ENCODE data around the gene ABHD4. TPM values are rescaled to one million over a fixed set of nuclear protein-coding genes. Genes with fewer than 3 reads are reported as not detected.
A peak's percentile ranks its signal among the peaks of the same experiment; 100 is the strongest.

ABHD4 gene
- total and polyA plus RNA-seq, 8 donors, result 32.4 to 51.0 (median 37.3) TPM

DNA sequence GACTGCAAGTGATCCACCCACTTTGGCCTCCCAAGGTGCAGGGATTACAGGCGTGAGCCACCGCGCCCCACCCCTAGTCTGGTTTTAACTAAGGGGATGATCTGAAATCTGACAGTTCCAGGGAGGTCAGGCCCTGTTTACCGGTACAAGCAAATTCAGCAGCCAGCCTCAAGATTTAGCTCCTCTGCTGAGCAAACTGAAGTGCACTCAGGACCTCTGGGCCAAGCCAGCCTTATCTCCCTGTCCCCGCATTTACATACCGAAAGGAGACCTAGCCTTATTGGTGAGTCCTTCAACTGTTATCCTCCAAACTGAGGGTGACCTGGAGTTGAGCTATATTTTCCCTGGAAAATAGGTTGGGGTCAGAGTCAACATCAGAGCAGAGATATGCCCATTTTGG, 835 bp upstream of the ABHD4 start:
- H3K9me3 ChIP-seq, result no peaks in the 10 kb centered on the region
- H3K4me3 ChIP-seq, result peak overlapping the region in 1 of 2 donors; percentile 90
- TF ChIP-seq, protein P1, sequence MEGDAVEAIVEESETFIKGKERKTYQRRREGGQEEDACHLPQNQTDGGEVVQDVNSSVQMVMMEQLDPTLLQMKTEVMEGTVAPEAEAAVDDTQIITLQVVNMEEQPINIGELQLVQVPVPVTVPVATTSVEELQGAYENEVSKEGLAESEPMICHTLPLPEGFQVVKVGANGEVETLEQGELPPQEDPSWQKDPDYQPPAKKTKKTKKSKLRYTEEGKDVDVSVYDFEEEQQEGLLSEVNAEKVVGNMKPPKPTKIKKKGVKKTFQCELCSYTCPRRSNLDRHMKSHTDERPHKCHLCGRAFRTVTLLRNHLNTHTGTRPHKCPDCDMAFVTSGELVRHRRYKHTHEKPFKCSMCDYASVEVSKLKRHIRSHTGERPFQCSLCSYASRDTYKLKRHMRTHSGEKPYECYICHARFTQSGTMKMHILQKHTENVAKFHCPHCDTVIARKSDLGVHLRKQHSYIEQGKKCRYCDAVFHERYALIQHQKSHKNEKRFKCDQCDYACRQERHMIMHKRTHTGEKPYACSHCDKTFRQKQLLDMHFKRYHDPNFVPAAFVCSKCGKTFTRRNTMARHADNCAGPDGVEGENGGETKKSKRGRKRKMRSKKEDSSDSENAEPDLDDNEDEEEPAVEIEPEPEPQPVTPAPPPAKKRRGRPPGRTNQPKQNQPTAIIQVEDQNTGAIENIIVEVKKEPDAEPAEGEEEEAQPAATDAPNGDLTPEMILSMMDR (IDR thresholded peaks at IDR 0.05), result no peak
- intact Hi-C loops (cut with DNase I), result no loop called here
- DNase-seq, result no peak
- H3K4me1 ChIP-seq, result peaks cover 0 to 27% of the 10 kb centered on the region in 2 donors
- H3K36me3 ChIP-seq, result peaks cover 0 to 8% of the 10 kb centered on the region in 2 donors
- no peak for ATAC-seq
- H3K27ac ChIP-seq, result no peak overlapping the region
- no peaks in the 10 kb centered on the region for H3K27me3 ChIP-seq

DNA sequence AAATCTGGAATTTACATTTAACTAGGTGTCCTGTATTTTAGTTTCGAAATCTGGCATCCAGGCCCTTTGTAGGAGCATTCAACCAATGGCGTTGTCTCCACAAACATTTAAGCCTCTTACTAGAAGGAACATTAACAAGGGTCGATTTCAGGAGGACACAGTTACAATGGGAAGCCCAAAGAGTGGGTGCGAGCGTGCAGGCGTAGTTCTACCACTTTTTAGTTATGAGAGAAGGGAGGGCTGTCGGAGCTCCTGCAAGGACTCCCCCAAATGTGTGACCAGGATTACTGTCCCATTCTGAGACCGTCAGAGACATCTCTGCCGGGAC, 365 bp upstream of the ABHD4 start:
- peak overlapping the region; percentile 84 to 94 for H3K27ac ChIP-seq
- peak; percentile 7 for ATAC-seq
- H3K27me3 ChIP-seq, result no peaks in the 10 kb centered on the region
- H3K4me1 ChIP-seq, result peaks cover 0 to 27% of the 10 kb centered on the region in 2 donors
- no peak for DNase-seq
- peaks cover 0 to 12% of the 10 kb centered on the region in 2 donors for H3K36me3 ChIP-seq
- H3K9me3 ChIP-seq, result no peaks in the 10 kb centered on the region
- peak overlapping the region; percentile 69 to 90 for H3K4me3 ChIP-seq
- TF ChIP-seq, protein P1 (IDR thresholded peaks at IDR 0.05), result no peak
- intact Hi-C loops (cut with DNase I), result no loop called here

DNA sequence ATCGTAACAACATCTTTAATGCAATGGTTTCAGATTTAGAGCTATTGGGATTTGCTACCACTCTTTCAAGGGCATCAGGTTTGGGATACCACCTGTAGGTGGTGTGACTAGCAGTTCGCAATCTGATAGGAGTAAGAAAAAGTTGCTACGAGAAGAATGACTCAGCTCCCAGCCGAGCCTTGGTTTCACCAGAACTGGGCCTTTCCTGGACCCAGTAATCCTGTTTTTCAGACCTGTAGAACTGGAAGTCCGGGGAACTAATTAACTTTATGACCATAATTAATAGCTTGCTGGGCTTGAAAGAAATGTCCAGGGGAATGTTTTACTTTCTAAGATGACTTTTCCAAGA, 770 bp downstream of the ABHD4 start:
- intact Hi-C loops (cut with DNase I), result no loop called here
- peak overlapping the region; percentile 69 to 90 for H3K4me3 ChIP-seq
- H3K36me3 ChIP-seq, result peaks cover 0 to 23% of the 10 kb centered on the region in 2 donors
- ATAC-seq (peak; percentile 88), DNase-seq (peak in 2 of 4 donors; percentile 44 to 56)
- peak overlapping the region; percentile 84 to 94 for H3K27ac ChIP-seq
- no peaks in the 10 kb centered on the region for H3K9me3 ChIP-seq
- peaks cover 0 to 27% of the 10 kb centered on the region in 2 donors for H3K4me1 ChIP-seq
- no peaks in the 10 kb centered on the region for H3K27me3 ChIP-seq
- TF ChIP-seq, protein P1 (IDR thresholded peaks at IDR 0.05), result peak in 1 of 2 donors; percentile 16

DNA sequence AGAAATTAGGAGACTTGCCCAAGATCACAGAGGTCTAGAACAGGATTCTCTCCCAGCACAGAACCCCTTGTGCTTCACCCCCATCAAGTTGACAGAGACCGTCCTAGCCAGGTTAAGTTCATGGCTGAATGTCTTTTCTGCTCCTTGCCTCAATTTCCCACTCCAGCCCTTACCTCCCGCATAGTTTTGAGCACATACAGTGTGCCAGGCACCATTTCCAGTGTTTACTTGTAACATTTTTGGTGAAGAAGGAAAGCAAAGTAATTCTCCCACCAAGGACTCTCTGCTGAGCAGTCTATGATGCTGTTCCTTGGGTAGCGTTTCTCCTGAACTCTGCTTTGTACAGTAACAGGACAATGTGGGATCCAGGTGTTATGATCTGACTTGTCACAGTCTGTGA, 1.2 kb downstream of the ABHD4 start:
- ATAC-seq (no peak), DNase-seq (no peak)
- Histone ChIP-seq H3K4me3 (peak overlapping the region; percentile 69 to 90), H3K36me3 (peaks cover 0 to 28% of the 10 kb centered on the region in 2 donors), H3K27ac (peak overlapping the region; percentile 84 to 94), H3K27me3 (no peaks in the 10 kb centered on the region), H3K9me3 (no peaks in the 10 kb centered on the region), H3K4me1 (peaks cover 0 to 27% of the 10 kb centered on the region in 2 donors)
- TF ChIP-seq, protein P1 (IDR thresholded peaks at IDR 0.05), result no peak
- intact Hi-C loops (cut with DNase I), result no loop called here

DNA sequence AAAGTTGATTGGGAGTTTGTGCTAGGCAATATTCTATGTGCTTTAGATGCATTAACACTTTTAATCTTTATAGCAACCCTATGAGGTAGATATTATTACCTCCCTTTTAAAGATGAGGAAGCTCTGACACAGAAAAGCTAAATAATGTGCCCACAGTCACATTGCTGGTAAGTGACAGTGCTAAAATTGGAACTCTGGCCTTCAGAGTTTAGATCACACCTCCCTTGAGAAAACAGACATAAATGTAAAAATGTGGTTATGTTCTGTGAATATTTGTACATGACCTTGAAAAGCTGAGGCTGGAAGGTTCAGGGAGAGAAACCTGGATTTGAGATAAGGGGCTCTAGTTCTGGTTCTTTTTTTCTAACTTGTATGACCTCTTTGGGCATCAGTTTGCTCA, 1.9 kb downstream of the ABHD4 start:
- no peaks in the 10 kb centered on the region for H3K27me3 ChIP-seq
- DNase-seq (no peak), ATAC-seq (no peak)
- peaks cover 0 to 27% of the 10 kb centered on the region in 2 donors for H3K4me1 ChIP-seq
- TF ChIP-seq, protein P1 (IDR thresholded peaks at IDR 0.05), result no peak
- no peak overlapping the region for H3K4me3 ChIP-seq
- H3K36me3 ChIP-seq, result peaks cover 0 to 34% of the 10 kb centered on the region in 2 donors
- no peak overlapping the region for H3K27ac ChIP-seq
- no peaks in the 10 kb centered on the region for H3K9me3 ChIP-seq
- intact Hi-C loops (cut with DNase I), result no loop called here

All from left lung (tissue), 10 donors.